Prostate gland (tissue), 2 donors: Measurements from ENCODE around the gene ARCN1.

Experiments
- CTCF ChIP-seq, 4 experiments: fragments of 200-600 bp in 2 of 4; fragments of 450-650 bp in 2 of 4; sonication (generic) in 2 of 4; IDR thresholded peaks; 1 replicate in 3 of 4; 2 replicates in 1 of 4; pipeline ENCODE4 v1.5.1; 2016 to 2019; ENCODE audit warnings: antibody characterized with exemption in 4 of 4, mild to moderate bottlenecking in 2 of 4, moderate library complexity in 2 of 4
- POLR2AphosphoS5 ChIP-seq: sonication (generic); formaldehyde crosslinking; IDR thresholded peaks from one replicate; pipeline ENCODE4 v1.6.1; 2017; ENCODE audit warnings: antibody characterized with exemption

DNA sequence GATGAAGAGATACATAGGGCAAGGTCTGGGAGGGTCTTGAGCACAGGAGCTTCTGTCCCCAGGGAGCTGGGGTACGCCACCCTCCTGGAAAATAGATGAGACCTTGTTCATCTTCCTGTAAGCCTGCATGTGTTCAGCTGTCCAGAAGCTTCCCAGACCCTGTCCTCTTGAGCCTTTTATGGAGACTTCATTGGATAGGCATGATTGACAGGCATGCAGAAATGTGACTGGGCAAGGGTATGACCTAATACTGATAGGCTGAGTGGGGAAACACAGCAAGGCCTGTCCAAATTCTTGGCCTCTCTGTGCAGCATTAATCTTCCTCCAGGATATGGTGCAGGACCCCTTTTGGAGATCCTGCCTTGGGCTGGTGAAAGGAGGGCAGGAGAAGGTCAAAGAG, 15.7 kb downstream of the ARCN1 start:
- no peak for TF ChIP-seq POLR2AphosphoS5
- no peak for TF ChIP-seq CTCF (IDR thresholded peaks at IDR 0.05)
